IPS-20b (cell line): Measurements from ENCODE around the gene GSTP1.
"Not testable (repeated sequence)": the region's sequence is repeated elsewhere in the genome, so short reads cannot be mapped to it uniquely, and the experiment has no call there.

ENCODE experiments used
- H3K27ac ChIP-seq: one replicate; pipeline ENCODE4 v1.5.1; 2013; ENCODE audit warnings: low read length
- H3K27me3 ChIP-seq: 2 replicates; pipeline ENCODE4 v1.6.1; 2013; ENCODE audit warnings: mild to moderate bottlenecking, low read length, inconsistent platforms; ENCODE audit not compliant: insufficient read depth
- H3K36me3 ChIP-seq: 2 replicates; pipeline ENCODE4 v1.6.1; 2013; ENCODE audit warnings: low read depth, mild to moderate bottlenecking, inconsistent platforms, low read length, moderate library complexity; ENCODE audit not compliant: insufficient read depth
- H3K4me1 ChIP-seq: 2 replicates; pipeline ENCODE4 v1.6.1; 2013; ENCODE audit warnings: mild to moderate bottlenecking, control low read depth, inconsistent platforms, low read length, moderate library complexity; ENCODE audit not compliant: insufficient read depth
- H3K4me3 ChIP-seq: 2 replicates; pipeline ENCODE4 v1.5.1; 2013; ENCODE audit warnings: mild to moderate bottlenecking, low read length, inconsistent platforms
- H3K9ac ChIP-seq: 2 replicates; pipeline ENCODE4 v1.6.1; 2013; ENCODE audit warnings: low read depth, mild to moderate bottlenecking, inconsistent platforms, low read length, moderate library complexity
- H3K9me3 ChIP-seq: 2 replicates; pipeline ENCODE4 v1.6.1; 2013; ENCODE audit warnings: mild to moderate bottlenecking, low read depth, low read length, inconsistent platforms; ENCODE audit not compliant: insufficient read depth

The GSTP1 gene

GRCh38 chr11:67545280-67545679 is 38.3 kb upstream of the GSTP1 start:
- no peaks in the 10 kb centered on the region for H3K27me3 ChIP-seq
- no peak overlapping the region for H3K4me3 ChIP-seq
- H3K9ac ChIP-seq, result no peak overlapping the region
- peaks cover 3% of the 10 kb centered on the region; the same call in 1 of the 2 replicates for H3K4me1 ChIP-seq
- no peak overlapping the region for H3K27ac ChIP-seq
- H3K9me3 ChIP-seq, result no peaks in the 10 kb centered on the region
- no peaks in the 10 kb centered on the region for H3K36me3 ChIP-seq

GRCh38 chr11:67548112-67548511 is 35.5 kb upstream of the GSTP1 start:
- peaks cover 21% of the 10 kb centered on the region for H3K9me3 ChIP-seq
- not testable (repeated sequence) for H3K4me3 ChIP-seq, H3K9ac ChIP-seq, H3K27ac ChIP-seq, H3K36me3 ChIP-seq, H3K4me1 ChIP-seq, H3K27me3 ChIP-seq

GRCh38 chr11:67548555-67549110 is 35.0 kb upstream of the GSTP1 start:
- Histone ChIP-seq H3K4me3 (no peak overlapping the region), H3K4me1 (no peaks in the 10 kb centered on the region), H3K9me3 (peaks cover 21% of the 10 kb centered on the region), H3K27ac (no peak overlapping the region), H3K27me3 (no peaks in the 10 kb centered on the region), H3K36me3 (no peaks in the 10 kb centered on the region), H3K9ac (no peak overlapping the region)

- H3K9me3 ChIP-seq, result peaks cover 21% of the 10 kb centered on the region
- no peak overlapping the region for H3K27ac ChIP-seq
- H3K27me3 ChIP-seq, result no peaks in the 10 kb centered on the region
- no peak overlapping the region for H3K9ac ChIP-seq
- no peak overlapping the region for H3K4me3 ChIP-seq
- H3K4me1 ChIP-seq, result no peaks in the 10 kb centered on the region
- H3K36me3 ChIP-seq, result no peaks in the 10 kb centered on the region
Measured at GRCh38 chr11:67551127-67551526, 32.5 kb upstream of the GSTP1 start.

GRCh38 chr11:67551697-67552096 is 31.9 kb upstream of the GSTP1 start:
- H3K4me3 ChIP-seq, H3K9ac ChIP-seq, H3K4me1 ChIP-seq: not testable (repeated sequence)

GRCh38 chr11:67556244-67556643 is 27.4 kb upstream of the GSTP1 start:
- Histone ChIP-seq H3K9ac (no peak overlapping the region), H3K27me3 (no peaks in the 10 kb centered on the region), H3K4me1 (no peaks in the 10 kb centered on the region), H3K27ac (no peak overlapping the region), H3K9me3 (peaks cover 16% of the 10 kb centered on the region; the same call in 1 of the 2 replicates), H3K36me3 (no peaks in the 10 kb centered on the region), H3K4me3 (no peak overlapping the region)

More at GRCh38 chr11:67551697-67552096, 31.9 kb upstream of the GSTP1 start:
- not testable (repeated sequence) for H3K27ac ChIP-seq, H3K36me3 ChIP-seq, H3K27me3 ChIP-seq
- H3K9me3 ChIP-seq, result peaks cover 21% of the 10 kb centered on the region

GRCh38 chr11:67558084-67558772 is 25.4 kb upstream of the GSTP1 start:
- no peaks in the 10 kb centered on the region for H3K36me3 ChIP-seq
- H3K27me3 ChIP-seq, result no peaks in the 10 kb centered on the region
- H3K27ac ChIP-seq, result no peak overlapping the region
- H3K9me3 ChIP-seq, result no peaks in the 10 kb centered on the region
- H3K4me1 ChIP-seq, result peaks cover 2% of the 10 kb centered on the region; the same call in 1 of the 2 replicates
- no peak overlapping the region for H3K4me3 ChIP-seq
- no peak overlapping the region for H3K9ac ChIP-seq

GRCh38 chr11:67561971-67562619 is 21.5 kb upstream of the GSTP1 start:
- H3K9ac ChIP-seq, result no peak overlapping the region
- no peak overlapping the region for H3K27ac ChIP-seq
- H3K4me3 ChIP-seq, result no peak overlapping the region
- H3K36me3 ChIP-seq, result no peaks in the 10 kb centered on the region
- H3K27me3 ChIP-seq, result no peaks in the 10 kb centered on the region
- no peaks in the 10 kb centered on the region for H3K9me3 ChIP-seq
- H3K4me1 ChIP-seq, result peaks cover 6% of the 10 kb centered on the region; the same call in 1 of the 2 replicates

GRCh38 chr11:67562963-67563704 is 20.5 kb upstream of the GSTP1 start:
- H3K36me3 ChIP-seq, result no peaks in the 10 kb centered on the region
- H3K4me1 ChIP-seq, result peaks cover 6% of the 10 kb centered on the region; the same call in 1 of the 2 replicates
- no peaks in the 10 kb centered on the region for H3K9me3 ChIP-seq
- H3K9ac ChIP-seq, result no peak overlapping the region
- H3K4me3 ChIP-seq, result no peak overlapping the region
- H3K27ac ChIP-seq, result no peak overlapping the region
- H3K27me3 ChIP-seq, result no peaks in the 10 kb centered on the region

- not testable (repeated sequence) for H3K4me1 ChIP-seq, H3K9me3 ChIP-seq, H3K4me3 ChIP-seq, H3K27me3 ChIP-seq, H3K27ac ChIP-seq, H3K36me3 ChIP-seq, H3K9ac ChIP-seq
Measured at GRCh38 chr11:67563705-67564114, 19.9 kb upstream of the GSTP1 start.

GRCh38 chr11:67564230-67564629 is 19.4 kb upstream of the GSTP1 start:
- Histone ChIP-seq H3K9ac (no peak overlapping the region), H3K9me3 (no peaks in the 10 kb centered on the region), H3K27me3 (no peaks in the 10 kb centered on the region), H3K36me3 (no peaks in the 10 kb centered on the region), H3K27ac (no peak overlapping the region), H3K4me3 (no peak overlapping the region), H3K4me1 (peaks cover 6% of the 10 kb centered on the region; the same call in 1 of the 2 replicates)
